Subcutaneous preadipocyte (primary cell): ENCODE data around the gene ITM2C. TPM values are rescaled to one million over a fixed set of nuclear protein-coding genes. Genes with fewer than 3 reads are reported as not detected.

Experiments used
- total RNA-seq: library from RNA; depleted of rRNA; stranded (reverse); fragments of >200 nt; gene quantifications from 2 replicates; pipeline ENCODE4 v1.2.3, GENCODE V29; 2012

ITM2C gene, protein sequence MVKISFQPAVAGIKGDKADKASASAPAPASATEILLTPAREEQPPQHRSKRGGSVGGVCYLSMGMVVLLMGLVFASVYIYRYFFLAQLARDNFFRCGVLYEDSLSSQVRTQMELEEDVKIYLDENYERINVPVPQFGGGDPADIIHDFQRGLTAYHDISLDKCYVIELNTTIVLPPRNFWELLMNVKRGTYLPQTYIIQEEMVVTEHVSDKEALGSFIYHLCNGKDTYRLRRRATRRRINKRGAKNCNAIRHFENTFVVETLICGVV
- 15.4 and 18.4 TPM in 2 replicates for total RNA-seq

DNA sequence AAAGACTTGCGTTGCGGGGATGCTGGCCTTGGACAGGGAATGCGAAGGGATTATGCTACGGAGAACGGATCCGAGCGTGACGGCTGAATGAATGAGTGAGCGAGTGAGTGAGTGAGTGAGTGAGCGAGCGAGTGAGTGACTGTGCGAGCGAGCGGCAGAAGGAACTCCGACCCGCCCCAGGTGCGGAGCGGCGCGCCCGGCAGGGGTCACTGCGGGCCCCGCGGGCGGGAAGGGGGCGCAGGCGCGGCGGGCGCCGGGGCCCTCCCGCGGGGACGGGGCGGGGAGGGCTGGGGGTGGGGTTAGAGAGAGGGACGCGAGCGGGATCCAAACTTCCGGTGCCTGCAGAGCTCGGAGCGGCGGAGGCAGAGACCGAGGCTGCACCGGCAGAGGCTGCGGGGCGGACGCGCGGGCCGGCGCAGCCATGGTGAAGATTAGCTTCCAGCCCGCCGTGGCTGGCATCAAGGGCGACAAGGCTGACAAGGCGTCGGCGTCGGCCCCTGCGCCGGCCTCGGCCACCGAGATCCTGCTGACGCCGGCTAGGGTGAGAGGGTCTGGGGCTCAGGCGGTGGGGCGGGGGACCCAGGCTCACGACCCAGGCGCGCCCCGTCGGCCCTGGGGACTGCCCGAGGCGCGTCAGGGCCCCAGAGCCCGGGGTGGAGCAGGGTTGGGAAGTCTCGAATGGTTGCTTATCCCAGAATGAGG is at the start of gene ITM2C:
Gene ITM2C (plus strand): TSS at position 338 of the 702 bp plus-strand sequence. CDS start 84 bp downstream, at position 422.

DNA sequence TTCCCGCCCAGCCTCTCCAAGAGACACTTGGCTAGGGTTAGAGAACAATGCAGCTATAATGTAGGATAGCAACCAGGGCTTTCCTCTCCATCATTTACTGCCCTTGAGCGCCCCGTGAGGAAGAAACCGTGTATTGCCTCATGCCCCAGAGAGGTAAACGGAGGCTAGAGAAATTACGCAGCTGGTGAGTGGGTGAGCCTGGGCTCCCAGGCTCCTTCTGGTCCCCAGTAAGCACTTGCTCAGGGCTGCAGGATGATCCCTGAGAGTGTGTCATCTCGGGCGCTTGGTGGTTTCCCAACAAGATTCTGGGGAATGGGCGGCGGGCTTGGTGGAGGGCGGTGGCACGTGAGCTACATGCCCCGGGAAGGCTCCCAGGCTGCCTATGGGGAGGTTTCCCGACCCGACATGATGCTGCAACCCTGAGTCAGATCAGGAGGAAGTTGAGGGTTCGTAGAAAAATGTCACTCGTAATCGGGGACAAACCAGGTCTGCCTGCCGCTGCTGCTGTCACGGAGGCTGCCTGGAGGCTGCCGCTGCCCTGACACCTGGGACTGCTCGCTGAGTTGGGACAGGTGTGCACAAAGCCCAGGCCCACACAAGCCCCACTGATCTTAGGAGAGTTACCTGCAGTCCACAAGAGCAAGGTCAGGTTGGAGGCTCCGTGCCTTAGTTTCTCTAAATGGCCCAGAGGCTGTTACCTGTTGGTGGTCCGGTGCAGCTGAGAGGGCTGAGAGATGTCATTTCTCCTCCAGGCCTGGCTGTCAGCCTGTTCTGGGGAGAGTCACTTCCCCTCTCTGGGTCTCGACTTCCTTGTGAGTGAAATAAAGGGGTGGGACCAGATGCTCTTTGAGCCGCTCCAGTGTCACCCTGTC is 60.0 kb downstream of the ITM2C start, which contains the start of gene GPR55:
Gene GPR55 (minus strand): TSS at position 773 of the 872 bp plus-strand sequence. CDS start 14,280 bp downstream, outside the sequence.

Other genes starting within 250 kb of the ITM2C start
- gene CAB39, start 152.1 kb upstream of the ITM2C start, total RNA-seq = 58.8 and 68.6 TPM in 2 replicates
- under 0.01 TPM in 1 of 2 replicates, not detected in the other for gene GPR55, start 60.3 kb downstream of the ITM2C start, total RNA-seq
- not detected in 2 replicates for gene SPATA3, start 131.2 kb downstream of the ITM2C start, total RNA-seq
- gene C2orf72, start 172.6 kb downstream of the ITM2C start, total RNA-seq = 0.20 and 0.37 TPM in 2 replicates
- 99.9 and 127 TPM in 2 replicates for gene PSMD1, start 191.9 kb downstream of the ITM2C start, total RNA-seq